Uterus (tissue), 2 donors: ENCODE measurements around the gene MBD3L1.

Experiments
- POLR2A ChIP-seq, 2 donors: fragments of 450-650 bp; IDR thresholded peaks; one replicate each; pipeline ENCODE4 v1.6.1; 2016; ENCODE audit warnings: antibody characterized with exemption in 2 of 2, mild to moderate bottlenecking in 1 of 2, moderate library complexity in 1 of 2
- TF ChIP-seq, protein P1 (sequence below), 4 experiments: fragments of 200-600 bp in 2 of 4; fragments of 450-650 bp in 2 of 4; sonication (generic) in 2 of 4; IDR thresholded peaks; one replicate each; pipeline ENCODE4 v1.5.1; 2016 to 2019; ENCODE audit warnings: antibody characterized with exemption in 4 of 4, mild to moderate bottlenecking in 2 of 4, moderate library complexity in 1 of 4

DNA sequence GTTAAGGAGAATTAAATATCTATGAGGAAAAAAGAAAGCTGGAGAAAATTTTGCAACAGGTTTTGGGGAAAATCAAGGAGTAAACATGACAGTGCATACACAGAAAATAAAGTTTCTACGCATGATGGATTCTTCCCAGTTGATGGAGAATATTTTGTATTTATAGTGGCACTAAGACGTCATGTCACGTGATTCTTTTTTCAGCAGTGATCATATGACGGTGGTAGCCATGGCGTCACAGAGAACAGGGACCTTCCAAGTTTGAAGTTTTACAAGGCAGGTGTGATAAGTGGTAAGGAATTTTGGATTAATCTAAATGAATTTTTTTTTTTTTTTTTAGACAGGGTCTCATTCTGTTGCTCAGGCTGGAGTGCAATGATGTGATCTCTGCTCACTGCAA lies 8.5 kb downstream of the MBD3L1 start:
- TF ChIP-seq, protein P1, sequence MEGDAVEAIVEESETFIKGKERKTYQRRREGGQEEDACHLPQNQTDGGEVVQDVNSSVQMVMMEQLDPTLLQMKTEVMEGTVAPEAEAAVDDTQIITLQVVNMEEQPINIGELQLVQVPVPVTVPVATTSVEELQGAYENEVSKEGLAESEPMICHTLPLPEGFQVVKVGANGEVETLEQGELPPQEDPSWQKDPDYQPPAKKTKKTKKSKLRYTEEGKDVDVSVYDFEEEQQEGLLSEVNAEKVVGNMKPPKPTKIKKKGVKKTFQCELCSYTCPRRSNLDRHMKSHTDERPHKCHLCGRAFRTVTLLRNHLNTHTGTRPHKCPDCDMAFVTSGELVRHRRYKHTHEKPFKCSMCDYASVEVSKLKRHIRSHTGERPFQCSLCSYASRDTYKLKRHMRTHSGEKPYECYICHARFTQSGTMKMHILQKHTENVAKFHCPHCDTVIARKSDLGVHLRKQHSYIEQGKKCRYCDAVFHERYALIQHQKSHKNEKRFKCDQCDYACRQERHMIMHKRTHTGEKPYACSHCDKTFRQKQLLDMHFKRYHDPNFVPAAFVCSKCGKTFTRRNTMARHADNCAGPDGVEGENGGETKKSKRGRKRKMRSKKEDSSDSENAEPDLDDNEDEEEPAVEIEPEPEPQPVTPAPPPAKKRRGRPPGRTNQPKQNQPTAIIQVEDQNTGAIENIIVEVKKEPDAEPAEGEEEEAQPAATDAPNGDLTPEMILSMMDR (IDR thresholded peaks at IDR 0.05) = no peak
- no peak for TF ChIP-seq POLR2A (IDR thresholded peaks at IDR 0.05)
